ENCODE data around the gene FBF1. TPM values are rescaled to one million over a fixed set of nuclear protein-coding genes. Genes with fewer than 3 reads are reported as not detected.

FBF1 gene
- polyA plus RNA-seq, 1 donor from 2014 or later: 13.5 TPM

- Histone ChIP-seq H3F3A (ENCODE audit: insufficient read depth, low read length, poor library complexity, severe bottlenecking) (no peaks in the 10 kb centered on the region), H3K4me3 (ENCODE audit: low read length) (no peak overlapping the region), H3K79me2 (replicated peaks; ENCODE audit: insufficient read depth, low read length) (no peaks in the 10 kb centered on the region), H4K20me1 (ENCODE audit: insufficient read depth) (no peaks in the 10 kb centered on the region), H2AFZ (ENCODE audit: low read depth, low read length) (no peak overlapping the region), H3K4me2 (ENCODE audit: low read length) (no peak overlapping the region), H3K36me3 (ENCODE audit: insufficient read depth, low read length) (no peaks in the 10 kb centered on the region), H3K27me3 (ENCODE audit: insufficient read depth, low read depth, low read length) (no peaks in the 10 kb centered on the region), H3K9me3 (ENCODE audit: low read length) (no peaks in the 10 kb centered on the region), H3K9ac (ENCODE audit: low read length) (no peak overlapping the region), H3K27ac (ENCODE audit: low read length) (no peak overlapping the region), H3K9me2 (ENCODE audit: insufficient read depth, low read length) (no peaks in the 10 kb centered on the region)
- TF ChIP-seq TAF1 (IDR thresholded peaks at IDR 0.05; ENCODE audit: low read depth): no peak
- TF ChIP-seq SMC3 (conservative IDR thresholded peaks at IDR 0.05; ENCODE audit: poor library complexity): no peak
- TF ChIP-seq EZH2 (IDR thresholded peaks at IDR 0.05; ENCODE audit: borderline replicate concordance, insufficient read depth, low read length, poor library complexity, severe bottlenecking): no peak
- TF ChIP-seq POLR2AphosphoS5 (IDR thresholded peaks at IDR 0.05): no peak
- no peak for TF ChIP-seq CTCF (IDR thresholded peaks at IDR 0.05; ENCODE audit: poor library complexity, severe bottlenecking)
- TF ChIP-seq RAD21 (conservative IDR thresholded peaks at IDR 0.05): no peak
Measured at GRCh38 chr17:75917917-75918445, 22.9 kb downstream of the FBF1 start.

- Histone ChIP-seq H3K9me3 (ENCODE audit: low read length) (no peaks in the 10 kb centered on the region), H3K9ac (ENCODE audit: low read length) (no peak overlapping the region), H3K79me2 (replicated peaks; ENCODE audit: insufficient read depth, low read length) (no peaks in the 10 kb centered on the region), H3K4me2 (ENCODE audit: low read length) (no peak overlapping the region), H3K36me3 (ENCODE audit: insufficient read depth, low read length) (no peaks in the 10 kb centered on the region), H3K27ac (ENCODE audit: low read length) (no peak overlapping the region), H2AFZ (ENCODE audit: low read depth, low read length) (no peak overlapping the region), H4K20me1 (ENCODE audit: insufficient read depth) (no peaks in the 10 kb centered on the region), H3K9me2 (ENCODE audit: insufficient read depth, low read length) (no peaks in the 10 kb centered on the region), H3K27me3 (ENCODE audit: insufficient read depth, low read depth, low read length) (no peaks in the 10 kb centered on the region), H3F3A (ENCODE audit: insufficient read depth, low read length, poor library complexity, severe bottlenecking) (no peaks in the 10 kb centered on the region), H3K4me3 (ENCODE audit: low read length) (no peak overlapping the region)
- TF ChIP-seq EZH2 (IDR thresholded peaks at IDR 0.05; ENCODE audit: borderline replicate concordance, insufficient read depth, low read length, poor library complexity, severe bottlenecking) (no peak), MXI1 (conservative IDR thresholded peaks at IDR 0.05; ENCODE audit: poor library complexity, severe bottlenecking) (no peak), SMC3 (conservative IDR thresholded peaks at IDR 0.05; ENCODE audit: poor library complexity) (no peak), EP300 (conservative IDR thresholded peaks at IDR 0.05; ENCODE audit: poor library complexity, severe bottlenecking) (no peak), TAF1 (IDR thresholded peaks at IDR 0.05; ENCODE audit: low read depth) (no peak), REST (IDR thresholded peaks at IDR 0.05; ENCODE audit: borderline replicate concordance) (no peak), CTCF (IDR thresholded peaks at IDR 0.05; ENCODE audit: poor library complexity, severe bottlenecking) (no peak), POLR2AphosphoS5 (IDR thresholded peaks at IDR 0.05) (no peak), RAD21 (conservative IDR thresholded peaks at IDR 0.05) (no peak)
Measured at GRCh38 chr17:75917141-75917916, 23.5 kb downstream of the FBF1 start.
